ENCODE data around the gene SPTBN5.

SPTBN5 gene

DNA sequence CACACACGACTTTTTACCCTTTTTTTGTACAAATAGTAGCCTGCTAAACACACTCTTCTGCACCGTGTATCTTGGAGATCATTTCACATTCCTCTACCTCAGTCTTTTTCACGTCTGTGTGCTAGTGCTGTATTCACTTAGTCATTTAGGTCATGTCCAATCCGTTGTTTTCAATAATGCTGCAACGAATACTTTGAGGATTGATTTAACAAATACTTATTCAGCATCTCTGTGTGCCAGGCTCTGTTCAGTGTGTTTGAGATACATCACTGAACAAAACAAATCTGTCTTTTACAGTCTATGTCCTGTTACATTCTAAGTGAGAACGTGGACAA is 65.1 kb downstream of the SPTBN5 start:
- H3K27ac ChIP-seq, result no peak overlapping the region; the same call in 1 of the 2 replicates
- TF ChIP-seq ZFX (IDR thresholded peaks at IDR 0.05; ENCODE audit: borderline replicate concordance) (no peak), CTCF (IDR thresholded peaks at IDR 0.05) (no peak)

DNA sequence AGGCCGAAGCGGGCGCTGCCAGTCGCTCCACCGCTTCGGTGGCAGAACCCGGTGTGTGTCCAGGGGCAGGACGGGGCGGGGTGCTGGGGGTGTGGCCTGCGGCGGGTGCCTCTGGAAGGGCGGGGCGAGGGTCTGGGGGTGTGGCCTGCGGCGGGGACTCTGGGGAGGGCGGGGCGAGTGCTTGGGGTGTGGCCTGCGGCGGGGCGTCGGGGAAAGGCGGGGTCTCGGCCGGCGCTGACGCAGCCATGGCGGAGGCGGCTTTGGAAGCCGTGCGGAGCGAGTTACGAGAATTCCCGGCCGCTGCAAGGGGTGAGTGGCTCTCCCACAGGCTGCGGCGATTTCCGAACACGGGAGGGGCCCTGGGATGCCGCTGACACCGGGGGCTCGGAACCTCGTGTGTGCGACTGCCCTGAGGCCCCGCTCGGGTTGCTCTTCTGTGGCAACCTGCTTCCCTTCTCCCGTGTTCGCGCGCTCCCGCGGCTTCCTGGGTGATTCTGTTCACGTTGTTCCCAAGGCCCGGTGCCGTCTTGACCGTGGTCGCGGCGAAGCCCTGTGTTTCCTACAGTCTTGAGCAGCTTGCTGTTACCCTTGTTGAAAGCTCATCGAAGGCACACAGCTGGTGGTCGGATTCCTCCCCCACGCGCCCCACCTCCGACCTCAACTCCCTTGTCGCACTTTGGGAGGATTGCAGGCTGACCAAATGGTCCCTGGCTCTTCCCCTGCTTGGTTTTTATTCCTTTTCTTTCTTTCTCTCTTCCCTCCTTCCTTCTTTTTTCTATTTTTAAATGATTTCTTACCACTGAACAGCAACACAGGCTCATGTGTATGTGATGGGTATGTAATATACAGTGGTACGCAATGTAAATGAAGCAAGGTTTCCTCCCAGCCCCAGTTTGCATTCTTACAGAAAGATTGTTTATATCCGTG is 65.7 kb downstream of the SPTBN5 start, which contains the start of gene JMJD7:
TSS of gene JMJD7 (plus strand) at position 213 of the 927 bp plus-strand sequence. CDS start at position 246, 33 bp downstream.
- TF ChIP-seq CTCF (IDR thresholded peaks at IDR 0.05) (no peak; the same call in 1 of the 2 replicates), ZFX (IDR thresholded peaks at IDR 0.05; ENCODE audit: borderline replicate concordance) (no peak)
- H3K27ac ChIP-seq, result peak within 1 kb of the TSS; percentile 55

DNA sequence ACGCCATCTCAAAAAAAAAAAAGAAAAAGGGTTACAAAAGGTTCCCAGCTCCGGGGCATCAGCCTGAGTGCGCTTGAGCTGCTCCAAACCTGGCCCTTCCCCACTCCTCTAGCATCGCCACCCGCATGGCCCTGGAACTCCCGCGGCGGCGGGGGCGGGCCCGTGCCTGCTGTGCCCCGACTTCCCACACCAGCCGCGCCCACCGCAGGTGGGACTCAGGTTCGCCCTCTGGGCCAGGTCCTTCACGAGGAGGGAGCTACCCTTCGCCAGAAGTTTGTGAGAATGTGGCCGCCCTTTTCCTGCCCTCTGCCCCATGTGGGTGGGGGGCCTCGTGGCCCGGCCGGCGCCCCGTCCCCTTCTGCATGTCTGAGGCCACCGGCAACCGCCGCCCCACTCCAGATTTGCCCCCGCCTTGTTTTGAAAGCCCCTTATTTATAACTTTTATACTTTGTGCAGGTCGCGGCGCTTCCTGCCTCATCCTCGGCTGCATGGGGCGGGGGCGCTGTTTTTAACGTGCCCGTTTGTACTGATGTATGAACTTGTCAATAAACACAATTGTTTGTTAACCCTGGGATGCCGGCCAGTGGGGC is 66.5 kb downstream of the SPTBN5 start:
- no peak overlapping the region; the same call in 1 of the 2 replicates for H3K27ac ChIP-seq
- peak; percentile 51 for TF ChIP-seq CTCF (IDR thresholded peaks at IDR 0.05)
- no peak for TF ChIP-seq ZFX (IDR thresholded peaks at IDR 0.05; ENCODE audit: borderline replicate concordance)

DNA sequence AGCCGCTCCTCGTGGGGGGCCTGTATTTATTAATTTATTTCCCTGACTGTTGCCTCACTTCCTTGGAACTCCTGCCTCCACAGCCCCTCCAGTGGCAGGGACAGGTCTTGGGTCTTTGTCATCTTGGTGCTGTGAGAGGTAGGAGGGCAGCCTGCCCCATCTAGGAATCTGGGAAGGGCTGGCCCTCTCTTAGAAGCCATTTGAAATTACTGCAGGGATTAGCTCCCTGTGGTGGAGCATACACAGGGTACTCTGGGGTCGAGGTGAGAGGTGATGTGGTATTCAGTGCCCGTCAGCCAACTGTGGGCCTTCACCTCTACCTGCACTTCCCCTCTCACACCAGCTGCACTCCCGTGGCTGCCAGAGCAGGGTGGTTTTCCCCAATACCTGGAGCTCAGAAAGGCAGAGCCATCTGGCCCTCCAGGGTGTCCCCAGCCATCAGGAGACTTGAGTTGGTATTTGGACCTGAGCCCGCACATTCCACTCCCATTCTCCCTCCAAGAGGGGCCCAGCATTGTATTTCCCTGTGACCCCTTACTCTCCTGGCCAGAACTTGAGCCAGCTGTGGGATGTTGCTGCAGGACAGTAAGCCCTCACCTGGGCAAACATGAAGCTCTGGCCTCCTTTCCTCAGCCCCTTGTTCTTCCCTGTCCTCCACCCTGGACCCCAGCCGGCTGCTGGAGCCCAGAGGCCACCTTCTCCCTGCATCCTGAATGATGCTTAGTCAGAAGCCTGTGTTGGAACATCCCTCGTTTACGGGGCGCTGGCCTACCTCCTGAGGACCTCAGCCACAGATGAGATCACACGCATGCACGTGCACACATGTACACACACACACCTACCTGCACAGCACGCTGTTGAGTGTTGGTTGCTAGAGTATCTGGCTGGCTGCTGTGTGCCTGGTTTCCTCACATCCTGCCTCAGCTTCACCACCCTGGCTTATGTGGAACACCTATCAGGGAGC is 68.0 kb downstream of the SPTBN5 start:
- no peak for TF ChIP-seq ZFX (IDR thresholded peaks at IDR 0.05; ENCODE audit: borderline replicate concordance)
- no peak for TF ChIP-seq CTCF (IDR thresholded peaks at IDR 0.05)
- H3K27ac ChIP-seq, result no peak overlapping the region

GRCh38 chr15:41825145-41825544 is 68.7 kb downstream of the SPTBN5 start:
- TF ChIP-seq ZFX (IDR thresholded peaks at IDR 0.05; ENCODE audit: borderline replicate concordance), result no peak
- no peak for TF ChIP-seq CTCF (IDR thresholded peaks at IDR 0.05)
- no peak overlapping the region for H3K27ac ChIP-seq

- H3K27ac ChIP-seq, result no peak overlapping the region
- TF ChIP-seq CTCF (IDR thresholded peaks at IDR 0.05) (no peak), ZFX (IDR thresholded peaks at IDR 0.05; ENCODE audit: borderline replicate concordance) (no peak)
Observed at GRCh38 chr15:41824062-41824745, 69.6 kb downstream of the SPTBN5 start.
